HG02852 (cell line): Measurements from ENCODE around the gene OBSCN.

Source experiments
- ATAC-seq: cut with Tn5 transposase; IDR thresholded peaks from one replicate; pipeline ENCODE4 v1.9.1; 2021; ENCODE audit warnings: mild to moderate bottlenecking, moderate library complexity; ENCODE audit not compliant: unreplicated experiment

Gene OBSCN

GRCh38 chr1:228408869-228409805 is 201.3 kb downstream of the OBSCN start:
- ATAC-seq = no peak

GRCh38 chr1:228410015-228410414 is 202.2 kb downstream of the OBSCN start:
- ATAC-seq = no peak

- ATAC-seq = no peak
These were observed 202.8 kb downstream of the OBSCN start for GRCh38 chr1:228410671-228411070.

GRCh38 chr1:228411121-228411520 is 203.3 kb downstream of the OBSCN start:
- ATAC-seq = no peak

- ATAC-seq = no peak
These were observed 203.9 kb downstream of the OBSCN start for GRCh38 chr1:228411548-228412430.

- no peak for ATAC-seq
These were observed 205.6 kb downstream of the OBSCN start for GRCh38 chr1:228413241-228414010.

GRCh38 chr1:228414511-228415211 is 206.8 kb downstream of the OBSCN start:
- ATAC-seq = no peak

- ATAC-seq = no peak
These were observed 207.4 kb downstream of the OBSCN start for GRCh38 chr1:228415221-228415620.

- no peak for ATAC-seq
These were observed 208.0 kb downstream of the OBSCN start for GRCh38 chr1:228415853-228416216.

- no peak for ATAC-seq
These were observed 208.5 kb downstream of the OBSCN start, which contains the start of gene TRIM17 for GRCh38 chr1:228416217-228416933. Gene TRIM17, minus strand, starts transcription at chr1:228416861. Its CDS starts 1,789 bp downstream, at chr1:228415072.

GRCh38 chr1:228417061-228417460 is 209.2 kb downstream of the OBSCN start:
- no peak for ATAC-seq

- no peak for ATAC-seq
These were observed 209.8 kb downstream of the OBSCN start for GRCh38 chr1:228417483-228418203.

- no peak for ATAC-seq
These were observed 213.4 kb downstream of the OBSCN start for GRCh38 chr1:228420968-228421826.

- ATAC-seq = no peak
These were observed 215.7 kb downstream of the OBSCN start for GRCh38 chr1:228423404-228424053.

- ATAC-seq = no peak
These were observed 217.1 kb downstream of the OBSCN start for GRCh38 chr1:228424685-228425660.

GRCh38 chr1:228426518-228427175 is 218.8 kb downstream of the OBSCN start:
- no peak for ATAC-seq
